Fibroblast of villous mesenchyme (primary cell): ENCODE measurements around the gene XPO1. TPM values are rescaled to one million over a fixed set of nuclear protein-coding genes. Genes with fewer than 3 reads are reported as not detected.
"Not testable (repeated sequence)": the region's sequence is repeated elsewhere in the genome, so short reads cannot be mapped to it uniquely, and the experiment has no call there.

Experiments
- DNase-seq: peaks from one replicate; pipeline ENCODE4 v3.0.0-alpha.2; 2010; ENCODE audit warnings: low read depth
- H3K4me3 ChIP-seq: 2 replicates; pipeline ENCODE4 v1.5.1; 2011; ENCODE audit warnings: low read depth, mild to moderate bottlenecking, low read length
- total RNA-seq: library from RNA; depleted of rRNA; stranded (reverse); fragments of >200 nt; gene quantifications from 2 replicates; pipeline ENCODE4 v1.2.3, GENCODE V29; 2012
- TF ChIP-seq, protein P1 (sequence below): IDR thresholded peaks from 2 replicates; pipeline ENCODE4 v1.5.1; 2012; ENCODE audit warnings: low read depth, mild to moderate bottlenecking, low read length; ENCODE audit not compliant: insufficient read depth

XPO1 gene
- total RNA-seq, 1 donor = 282 TPM

DNA sequence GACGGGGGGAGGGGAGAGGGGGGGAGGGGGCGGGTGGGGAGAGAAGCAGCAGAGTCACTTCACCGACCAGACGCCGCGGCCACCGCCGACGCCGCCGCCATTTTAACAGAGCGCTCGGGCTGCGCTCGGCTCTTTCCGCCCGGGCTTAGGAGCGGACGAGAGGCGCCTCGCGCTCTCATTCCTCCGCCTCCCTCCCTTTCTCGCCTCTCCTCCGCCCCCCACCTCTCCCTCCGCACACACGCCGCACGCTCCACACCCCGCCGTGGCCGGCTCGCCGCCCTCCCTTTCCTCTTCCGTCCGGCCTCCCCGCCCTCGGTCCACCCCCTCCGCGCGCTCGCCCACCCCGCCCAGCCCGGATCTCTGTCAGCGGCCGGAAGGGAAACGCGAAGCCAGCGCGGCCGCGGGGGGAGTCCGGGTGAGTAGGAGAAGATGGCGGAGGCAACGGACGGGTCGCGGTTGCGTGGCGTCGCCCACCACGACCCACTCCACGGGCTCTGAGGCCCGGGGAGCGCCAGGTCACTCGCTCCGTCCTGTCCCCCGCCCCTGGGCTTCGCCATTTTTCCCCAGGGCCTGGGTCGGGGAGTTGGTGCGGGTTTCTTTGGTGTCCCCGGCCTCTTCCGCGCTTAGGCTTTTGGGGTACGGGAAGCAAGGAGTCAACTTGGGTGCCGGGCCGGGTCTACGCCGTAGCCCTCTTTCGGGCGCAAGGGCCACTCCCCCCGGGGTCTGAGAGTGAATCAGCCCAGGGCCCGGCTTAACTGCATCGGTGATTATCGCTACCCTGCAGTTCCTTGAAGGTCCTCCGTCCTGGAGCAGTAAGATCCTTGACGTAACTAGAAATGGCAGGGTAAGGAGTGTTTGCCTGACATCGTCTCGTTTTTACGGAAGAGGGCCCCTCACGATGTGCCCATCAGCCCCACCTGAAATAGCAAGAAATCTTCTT is 66.9 kb downstream of the XPO1 start, which contains the start of gene USP34:
TSS of gene USP34 (minus strand) at position 123 of the 940 bp plus-strand sequence. CDS start 395 bp downstream, outside the sequence.
- TF ChIP-seq, protein P1, sequence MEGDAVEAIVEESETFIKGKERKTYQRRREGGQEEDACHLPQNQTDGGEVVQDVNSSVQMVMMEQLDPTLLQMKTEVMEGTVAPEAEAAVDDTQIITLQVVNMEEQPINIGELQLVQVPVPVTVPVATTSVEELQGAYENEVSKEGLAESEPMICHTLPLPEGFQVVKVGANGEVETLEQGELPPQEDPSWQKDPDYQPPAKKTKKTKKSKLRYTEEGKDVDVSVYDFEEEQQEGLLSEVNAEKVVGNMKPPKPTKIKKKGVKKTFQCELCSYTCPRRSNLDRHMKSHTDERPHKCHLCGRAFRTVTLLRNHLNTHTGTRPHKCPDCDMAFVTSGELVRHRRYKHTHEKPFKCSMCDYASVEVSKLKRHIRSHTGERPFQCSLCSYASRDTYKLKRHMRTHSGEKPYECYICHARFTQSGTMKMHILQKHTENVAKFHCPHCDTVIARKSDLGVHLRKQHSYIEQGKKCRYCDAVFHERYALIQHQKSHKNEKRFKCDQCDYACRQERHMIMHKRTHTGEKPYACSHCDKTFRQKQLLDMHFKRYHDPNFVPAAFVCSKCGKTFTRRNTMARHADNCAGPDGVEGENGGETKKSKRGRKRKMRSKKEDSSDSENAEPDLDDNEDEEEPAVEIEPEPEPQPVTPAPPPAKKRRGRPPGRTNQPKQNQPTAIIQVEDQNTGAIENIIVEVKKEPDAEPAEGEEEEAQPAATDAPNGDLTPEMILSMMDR = no peak
- peak; percentile 97 for DNase-seq
- H3K4me3 ChIP-seq = peak within 1 kb of the TSS; percentile 71

GRCh38 chr2:61470122-61470951 is 67.8 kb downstream of the XPO1 start:
- H3K4me3 ChIP-seq = peak overlapping the region; percentile 71
- TF ChIP-seq, protein P1 = no peak
- peak; percentile 82 for DNase-seq

GRCh38 chr2:61469424-61470121 is 68.6 kb downstream of the XPO1 start:
- peak overlapping the region; percentile 71 for H3K4me3 ChIP-seq
- DNase-seq = peak; percentile 39
- TF ChIP-seq, protein P1 = no peak

GRCh38 chr2:61468231-61468630 is 69.9 kb downstream of the XPO1 start:
- not testable (repeated sequence) for H3K4me3 ChIP-seq, DNase-seq

- TF ChIP-seq, protein P1 = no peak
- no peak for DNase-seq
- no peak overlapping the region for H3K4me3 ChIP-seq
Observed at GRCh38 chr2:61465045-61465444, 73.1 kb downstream of the XPO1 start.

DNA sequence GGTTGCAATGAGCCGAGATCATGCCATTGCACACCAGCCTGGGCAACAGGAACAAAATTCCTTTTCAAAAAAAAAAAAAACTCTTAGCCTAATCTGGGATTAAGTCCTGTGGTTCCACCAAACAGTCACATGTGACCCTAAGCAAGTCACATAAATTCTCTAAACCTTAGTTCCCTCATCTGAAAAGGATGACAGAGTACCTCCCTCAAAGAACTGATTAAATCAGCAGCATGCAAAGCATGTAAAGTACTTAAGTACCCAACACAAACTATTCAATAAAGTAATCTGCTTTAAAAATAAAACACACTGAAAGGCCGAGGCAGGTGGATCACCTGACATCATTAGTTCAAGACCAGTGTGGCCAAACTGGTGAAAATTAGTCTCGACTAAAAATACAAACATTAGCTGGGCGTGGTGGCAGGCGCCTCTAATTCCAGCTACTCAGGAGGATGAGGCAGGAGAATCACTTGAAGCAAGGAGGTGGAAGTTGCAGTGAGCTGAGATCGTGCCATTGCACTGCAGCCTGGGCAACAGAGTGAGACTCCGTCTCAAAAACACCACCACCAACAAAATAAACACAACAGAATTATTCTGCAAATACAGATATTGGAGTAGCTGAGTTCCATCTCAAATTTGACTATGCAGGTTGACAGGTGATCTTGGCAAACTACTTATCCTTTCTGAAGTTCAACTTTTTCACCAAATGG is 74.2 kb downstream of the XPO1 start:
- DNase-seq = no peak
- TF ChIP-seq, protein P1 = no peak
- no peak overlapping the region for H3K4me3 ChIP-seq
